GM21737 (cell line): ENCODE measurements around the gene ITGA6.
"Not testable (repeated sequence)": the region's sequence is repeated elsewhere in the genome, so short reads cannot be mapped to it uniquely, and the experiment has no call there.

Experiments used
- ATAC-seq: cut with Tn5 transposase; IDR thresholded peaks from one replicate; pipeline ENCODE4 v1.9.1; 2021; ENCODE audit warnings: mild to moderate bottlenecking, moderate library complexity; ENCODE audit not compliant: unreplicated experiment

Gene ITGA6

DNA sequence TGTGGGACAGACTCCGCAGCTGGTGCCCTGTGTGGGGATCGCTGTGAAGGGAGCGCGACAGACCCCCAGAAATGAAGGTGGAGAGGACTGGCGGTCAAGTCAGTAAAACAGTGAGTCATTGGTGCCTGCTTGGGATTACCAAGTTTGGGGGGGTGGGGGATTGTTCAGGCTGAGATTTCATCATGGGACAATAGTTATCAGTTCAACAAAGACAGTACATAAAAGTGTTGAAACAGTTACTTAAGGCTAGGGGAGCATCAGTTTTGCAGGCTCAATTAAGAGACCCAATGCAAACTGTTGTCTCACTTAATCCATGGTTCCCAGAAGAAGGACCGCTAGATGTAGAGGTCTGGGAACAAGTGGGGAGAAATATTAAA is 86.1 kb downstream of the ITGA6 start:
- no peak for ATAC-seq

- ATAC-seq: no peak
Observed at GRCh38 chr2:172513935-172514586, 86.7 kb downstream of the ITGA6 start.

DNA sequence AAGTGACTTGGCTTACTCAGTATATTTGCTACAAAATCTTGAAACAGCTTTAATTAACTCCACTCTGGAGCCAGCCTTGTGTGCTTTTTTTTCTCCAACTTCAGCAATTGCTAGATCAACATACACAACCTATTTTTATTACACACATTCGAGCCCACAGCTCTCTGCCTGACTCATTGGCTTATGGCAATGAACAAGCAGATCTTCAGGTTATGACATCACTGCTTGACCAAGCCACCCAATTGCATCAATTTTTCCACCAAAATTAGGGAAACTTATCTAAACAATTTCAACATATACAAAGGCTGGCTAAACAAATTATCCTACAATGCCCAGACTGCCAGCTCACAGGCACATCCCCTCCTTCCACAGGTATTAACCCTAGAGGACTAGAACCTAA is 88.9 kb downstream of the ITGA6 start:
- ATAC-seq: no peak

DNA sequence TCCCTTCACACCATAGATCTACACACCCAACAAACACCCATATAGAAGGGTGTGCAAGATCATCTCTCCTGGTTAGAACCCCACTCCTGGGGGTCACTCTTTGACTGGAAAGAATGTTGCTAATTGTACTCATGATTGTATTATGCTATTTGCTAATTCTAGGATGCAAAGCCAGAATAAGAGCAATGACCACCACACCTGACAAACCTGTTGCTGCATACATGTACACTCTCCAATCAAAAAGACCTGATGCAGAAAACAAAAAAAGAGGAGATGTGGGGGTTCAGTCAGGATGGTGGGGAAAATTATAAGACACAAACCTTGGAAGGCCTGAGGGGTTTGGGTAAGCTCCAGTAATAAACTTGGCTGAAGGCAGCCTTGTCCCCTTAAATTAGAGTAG is 91.6 kb downstream of the ITGA6 start:
- no peak for ATAC-seq

DNA sequence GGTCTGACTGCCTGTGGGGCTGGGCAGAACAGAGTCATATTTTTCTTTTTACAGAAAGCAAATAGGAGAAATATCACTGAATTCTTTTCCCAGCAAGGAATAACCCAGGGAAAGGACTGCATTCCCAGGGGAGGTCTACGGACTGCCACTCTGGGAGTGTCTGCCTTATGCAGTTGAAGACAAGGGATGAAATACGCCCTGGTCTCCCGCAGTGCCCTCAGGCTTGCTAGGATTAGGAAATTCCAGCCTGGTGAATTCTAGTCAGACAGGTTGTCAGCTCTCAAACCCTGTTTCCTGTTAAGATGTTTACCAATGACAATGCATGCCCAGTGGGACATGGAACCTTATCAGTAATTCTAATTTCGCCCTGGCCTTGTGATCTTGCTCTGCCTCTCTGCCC is 98.2 kb downstream of the ITGA6 start:
- ATAC-seq: no peak

GRCh38 chr2:172531309-172531708 is 103.9 kb downstream of the ITGA6 start:
- no peak for ATAC-seq

GRCh38 chr2:172532461-172532860 is 105.1 kb downstream of the ITGA6 start:
- ATAC-seq: not testable (repeated sequence)

- ATAC-seq: no peak
Observed at GRCh38 chr2:172533687-172534086, 106.3 kb downstream of the ITGA6 start.

DNA sequence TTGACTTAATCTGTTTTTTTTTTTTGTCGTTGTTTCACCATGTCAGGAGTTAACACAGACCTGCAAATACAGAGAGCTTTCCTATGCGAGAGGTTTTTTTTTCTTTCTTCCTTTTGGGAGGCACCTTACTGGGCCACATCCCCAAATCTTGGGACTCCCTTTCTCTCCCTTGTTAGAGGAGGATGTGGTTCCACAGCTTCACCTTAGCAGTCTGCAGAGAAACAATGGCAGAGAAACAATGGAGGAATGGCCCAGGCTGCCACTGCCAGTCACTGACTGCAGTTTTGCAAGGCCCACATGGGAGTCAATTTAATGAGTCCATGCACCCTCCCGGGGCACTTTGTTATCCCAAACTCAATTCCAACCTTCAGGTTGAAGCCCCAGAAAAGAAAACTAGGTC is 107.7 kb downstream of the ITGA6 start:
- no peak for ATAC-seq

- not testable (repeated sequence) for ATAC-seq
Observed at GRCh38 chr2:172537851-172538250, 110.5 kb downstream of the ITGA6 start.

GRCh38 chr2:172539767-172540166 is 112.4 kb downstream of the ITGA6 start:
- ATAC-seq: no peak

DNA sequence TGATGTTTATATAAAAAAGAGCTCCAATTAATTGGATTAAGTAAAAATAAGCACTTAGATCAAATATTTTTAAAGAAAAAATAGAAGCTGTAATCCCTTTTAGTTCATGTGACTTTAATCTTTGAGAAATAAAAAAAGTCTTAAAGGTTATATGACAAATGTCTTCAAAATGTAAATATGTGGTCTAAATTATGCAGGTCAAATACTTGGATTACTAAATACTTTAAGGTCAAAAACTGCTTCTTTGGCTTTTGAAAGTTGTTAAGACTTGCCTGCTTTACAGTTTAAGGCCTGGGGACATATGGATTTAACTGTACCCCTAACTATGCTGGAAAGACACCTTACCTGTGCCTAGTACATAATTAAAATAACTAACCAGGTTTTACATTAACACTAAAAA is 113.0 kb downstream of the ITGA6 start:
- ATAC-seq: no peak

DNA sequence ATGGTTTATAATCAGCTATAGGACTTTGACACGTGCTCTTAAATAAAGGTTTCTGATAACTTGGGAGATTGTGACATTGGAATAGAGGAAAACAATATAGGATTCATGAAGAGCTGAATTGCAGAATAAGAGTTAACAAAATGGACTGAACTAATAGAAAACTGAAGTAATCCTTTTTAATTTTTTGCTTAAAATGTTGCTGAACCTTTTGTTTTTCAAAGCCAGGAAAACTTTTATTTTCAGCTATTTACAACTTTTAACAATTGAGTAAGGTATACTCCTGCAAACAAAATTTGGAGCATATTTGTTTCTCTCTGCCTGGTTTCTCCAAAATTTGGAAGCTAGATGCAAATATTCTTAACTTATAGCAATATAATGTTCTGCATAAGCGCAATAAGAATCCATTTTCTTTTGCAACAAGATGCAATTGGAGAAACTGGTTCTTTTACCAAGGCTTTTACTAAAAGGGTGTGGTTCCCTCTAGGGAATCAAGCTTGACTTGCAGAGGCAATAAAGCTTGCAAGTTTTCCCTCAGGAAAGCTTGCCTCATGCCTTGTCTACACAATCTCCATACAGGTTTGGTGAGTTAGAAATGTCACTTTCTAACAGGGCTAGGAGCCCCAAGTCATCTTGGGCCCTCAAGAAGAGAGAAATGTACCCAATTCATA is 118.2 kb downstream of the ITGA6 start:
- no peak for ATAC-seq

- ATAC-seq: no peak
Observed at GRCh38 chr2:172549131-172549530, 121.7 kb downstream of the ITGA6 start.

DNA sequence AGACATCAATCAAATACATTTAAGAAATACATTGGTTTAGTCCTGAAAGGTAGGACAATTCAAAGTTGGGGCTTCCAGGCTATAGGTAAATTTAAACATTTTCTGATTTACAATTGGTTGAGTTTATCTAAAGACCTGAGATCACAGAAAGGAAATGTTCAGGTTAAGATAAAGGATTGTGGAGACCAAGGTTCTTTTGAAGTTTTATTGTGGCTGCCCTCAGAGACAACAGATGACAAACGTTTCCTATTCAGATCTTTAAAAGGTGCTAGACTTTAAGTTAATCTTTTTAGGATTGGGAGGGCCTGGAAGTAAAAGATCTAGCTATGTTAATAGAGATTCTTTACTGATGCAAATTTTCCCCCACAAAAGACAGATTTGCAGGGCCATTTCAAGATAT is 122.4 kb downstream of the ITGA6 start:
- not testable (repeated sequence) for ATAC-seq

DNA sequence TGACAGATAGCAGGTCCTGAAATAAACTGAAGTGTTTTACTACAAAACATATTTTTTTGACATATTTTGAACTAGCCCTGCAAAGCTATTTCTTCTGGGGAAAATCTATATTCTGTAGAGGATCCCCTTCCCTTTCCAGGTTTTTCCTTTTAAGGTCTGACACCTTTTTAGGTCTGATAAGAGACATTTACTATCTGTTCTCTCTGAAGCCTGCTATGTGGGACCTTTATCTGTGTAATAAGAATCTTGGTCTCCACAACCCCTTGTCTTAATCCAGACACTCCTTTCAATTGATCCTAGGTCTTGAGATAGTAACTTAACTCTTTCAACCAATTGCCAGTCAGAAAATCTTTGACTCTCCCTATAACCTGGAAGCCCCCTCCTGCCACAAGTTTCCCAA is 123.0 kb downstream of the ITGA6 start:
- ATAC-seq: no peak

DNA sequence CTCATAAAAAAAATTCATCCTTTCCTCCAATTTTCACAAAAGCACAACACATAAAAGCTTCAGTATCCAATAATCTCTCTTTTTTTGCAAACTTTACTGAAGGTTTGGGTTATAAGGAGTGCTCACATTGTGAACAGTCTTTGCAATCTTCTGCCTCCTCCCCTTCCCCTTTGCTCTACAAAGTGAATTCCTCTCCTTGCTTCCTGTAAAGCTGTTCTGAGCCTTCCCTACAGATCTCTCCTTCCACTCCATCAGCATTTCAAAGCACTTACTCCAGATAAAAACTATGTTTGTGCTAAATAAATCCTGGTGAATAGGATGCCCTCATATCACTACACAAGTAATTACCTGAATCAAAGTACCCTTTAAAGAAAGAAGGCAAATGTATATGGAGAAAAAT is 123.9 kb downstream of the ITGA6 start:
- ATAC-seq: no peak

- ATAC-seq: no peak
Observed at GRCh38 chr2:172552547-172553291, 125.3 kb downstream of the ITGA6 start.

- ATAC-seq: no peak
Observed at GRCh38 chr2:172554352-172555271, 127.2 kb downstream of the ITGA6 start.

DNA sequence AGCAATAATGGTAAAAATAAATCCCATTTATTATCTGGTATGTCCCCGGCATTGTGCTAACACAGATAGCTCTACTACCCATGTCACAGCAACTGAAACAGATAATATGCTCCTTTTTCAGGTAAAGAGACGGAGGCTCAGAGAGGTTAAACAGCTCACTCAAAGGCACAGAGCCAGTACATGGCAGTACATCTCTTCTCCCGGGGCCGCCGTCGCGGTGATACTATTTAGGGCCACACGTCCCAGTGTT is 127.8 kb downstream of the ITGA6 start:
- ATAC-seq: no peak
